GM21825 (cell line): ENCODE measurements around the gene GLIS1.
"Not testable (repeated sequence)": the region's sequence is repeated elsewhere in the genome, so short reads cannot be mapped to it uniquely, and the experiment has no call there.

Experiments used
- ATAC-seq: cut with Tn5 transposase; IDR thresholded peaks from one replicate; pipeline ENCODE4 v1.9.1; 2021; ENCODE audit warnings: mild to moderate bottlenecking, moderate library complexity; ENCODE audit not compliant: unreplicated experiment

Gene GLIS1

GRCh38 chr1:53656747-53657530 lies 82.0 kb downstream of the GLIS1 start:
- no peak for ATAC-seq

- no peak for ATAC-seq
These were observed 82.8 kb downstream of the GLIS1 start for GRCh38 chr1:53655931-53656746.

GRCh38 chr1:53654216-53655210 lies 84.5 kb downstream of the GLIS1 start:
- ATAC-seq, result no peak

- no peak for ATAC-seq
These were observed 85.3 kb downstream of the GLIS1 start for GRCh38 chr1:53653631-53654030.

GRCh38 chr1:53653200-53653575 lies 85.8 kb downstream of the GLIS1 start:
- no peak for ATAC-seq

- ATAC-seq, result no peak
These were observed 86.3 kb downstream of the GLIS1 start for GRCh38 chr1:53652441-53653199.

- ATAC-seq, result no peak
These were observed 87.6 kb downstream of the GLIS1 start for GRCh38 chr1:53651356-53651755.

- ATAC-seq, result no peak
These were observed 90.4 kb downstream of the GLIS1 start for GRCh38 chr1:53648516-53648915.

GRCh38 chr1:53647915-53648314 lies 91.0 kb downstream of the GLIS1 start:
- ATAC-seq, result not testable (repeated sequence)

- ATAC-seq, result no peak
These were observed 92.2 kb downstream of the GLIS1 start for GRCh38 chr1:53646732-53647131.

- no peak for ATAC-seq
These were observed 93.3 kb downstream of the GLIS1 start for GRCh38 chr1:53645690-53646078.

- ATAC-seq, result no peak
These were observed 93.9 kb downstream of the GLIS1 start for GRCh38 chr1:53644909-53645689.

- ATAC-seq, result no peak
These were observed 94.5 kb downstream of the GLIS1 start for GRCh38 chr1:53644496-53644895.

- no peak for ATAC-seq
These were observed 95.0 kb downstream of the GLIS1 start for GRCh38 chr1:53643881-53644390.

- ATAC-seq, result no peak
These were observed 95.7 kb downstream of the GLIS1 start for GRCh38 chr1:53643041-53643880.

- ATAC-seq, result no peak
These were observed 96.4 kb downstream of the GLIS1 start for GRCh38 chr1:53642607-53643006.

- no peak for ATAC-seq
These were observed 96.8 kb downstream of the GLIS1 start for GRCh38 chr1:53642215-53642555.

- no peak for ATAC-seq
These were observed 97.3 kb downstream of the GLIS1 start for GRCh38 chr1:53641481-53642214.
